Left cardiac atrium (tissue), 4 donors: Measurements from ENCODE around the gene PCDH15. TPM values are rescaled to one million over a fixed set of nuclear protein-coding genes. Genes with fewer than 3 reads are reported as not detected.
"Not testable (repeated sequence)": the region's sequence is repeated elsewhere in the genome, so short reads cannot be mapped to it uniquely, and the experiment has no call there.

Source experiments
- ATAC-seq, 2 donors: fragments of 200-7000 bp; cut with Tn5 transposase; one replicate each; pipeline ENCODE4 v1.9.1; 2020; ENCODE audit warnings: mild to moderate bottlenecking in 2 of 2, moderate library complexity in 2 of 2
- DNase-seq: peaks from one replicate; pipeline ENCODE4 v3.0.0-alpha.2; 2020
- intact Hi-C, 2 donors: fragments of 100-400 bp; cut with DNase I; formaldehyde crosslinking; loops; one replicate each; pipeline versions ENCODE4 v1.14.1 to v1.15.1; 2022 to 2023
- total RNA-seq, 2 donors: library from RNA; stranded (reverse); fragmentation: NEBNext Ultra II Directional; extraction: Animal tissue kit (Norgen Biotek cat#: 25700); gene quantifications; one replicate each; pipeline ENCODE4 v1.2.1, GENCODE V29; 2021
- donor health status: DM: no; HTN: yes; CAD: no.
- donor health status: DM: no; HTN: yes; CAD: no; lungs with severe emphysema.
- donor health status: DM: yes; HTN: yes; CAD: no.
- donor health status: Dilated cardiomyopathy.

The PCDH15 gene
- total RNA-seq, 2 donors from 2014 or later = 0.68 to 1.1 TPM

GRCh38 chr10:54594289-54594688 lies 206.7 kb downstream of the PCDH15 start:
- ATAC-seq (no peak), DNase-seq (no peak)
- intact Hi-C loops = no loop called here

GRCh38 chr10:54587971-54588370 lies 213.1 kb downstream of the PCDH15 start:
- intact Hi-C loops = no loop called here
- DNase-seq = no peak
- no peak for ATAC-seq

- DNase-seq (no peak), ATAC-seq (no peak)
- intact Hi-C loops = no loop called here
Observed at GRCh38 chr10:54585572-54585971, 215.5 kb downstream of the PCDH15 start.

- intact Hi-C loops = no loop called here
- DNase-seq = no peak
- ATAC-seq = no peak
Observed at GRCh38 chr10:54577682-54578081, 223.3 kb downstream of the PCDH15 start.

- DNase-seq (no peak), ATAC-seq (no peak)
- intact Hi-C loops = no loop called here
Observed at GRCh38 chr10:54576541-54576940, 224.5 kb downstream of the PCDH15 start.

- no peak for ATAC-seq
- no peak for DNase-seq
- intact Hi-C loops = no loop called here
Observed at GRCh38 chr10:54559498-54559897, 241.5 kb downstream of the PCDH15 start.

GRCh38 chr10:54554028-54554427 lies 247.0 kb downstream of the PCDH15 start:
- intact Hi-C loops = no loop called here

GRCh38 chr10:54550016-54550415 lies 251.0 kb downstream of the PCDH15 start:
- ATAC-seq = no peak
- no peak for DNase-seq
- intact Hi-C loops = no loop called here

More at GRCh38 chr10:54554028-54554427, 247.0 kb downstream of the PCDH15 start:
- ATAC-seq = no peak
- DNase-seq = no peak

GRCh38 chr10:54531296-54531695 lies 269.7 kb downstream of the PCDH15 start:
- ATAC-seq (no peak), DNase-seq (no peak)
- intact Hi-C loops = no loop called here

- DNase-seq (no peak), ATAC-seq (no peak)
- intact Hi-C loops = no loop called here
Observed at GRCh38 chr10:54530299-54530698, 270.7 kb downstream of the PCDH15 start.

- no peak for DNase-seq
- intact Hi-C loops = no loop called here
- ATAC-seq = no peak
Observed at GRCh38 chr10:54525816-54526215, 275.2 kb downstream of the PCDH15 start.

GRCh38 chr10:54515244-54515643 lies 285.8 kb downstream of the PCDH15 start:
- ATAC-seq, intact Hi-C loops, DNase-seq: not testable (repeated sequence)

- intact Hi-C loops = no loop called here
- ATAC-seq (no peak), DNase-seq (no peak)
Observed at GRCh38 chr10:54503863-54504262, 297.2 kb downstream of the PCDH15 start.

- no peak for ATAC-seq
- intact Hi-C loops = no loop called here
- no peak for DNase-seq
Observed at GRCh38 chr10:54501929-54502328, 299.1 kb downstream of the PCDH15 start.

GRCh38 chr10:54496852-54497251 lies 304.2 kb downstream of the PCDH15 start:
- ATAC-seq (no peak), DNase-seq (no peak)
- intact Hi-C loops = no loop called here

- intact Hi-C loops = no loop called here
- DNase-seq = no peak
- no peak for ATAC-seq
Observed at GRCh38 chr10:54487743-54488142, 313.3 kb downstream of the PCDH15 start.

- DNase-seq = no peak
- intact Hi-C loops = no loop called here
Observed at GRCh38 chr10:54485971-54486370, 315.1 kb downstream of the PCDH15 start.

GRCh38 chr10:54484186-54484585 lies 316.8 kb downstream of the PCDH15 start:
- intact Hi-C loops = no loop called here
- DNase-seq = no peak
- no peak for ATAC-seq

More at GRCh38 chr10:54485971-54486370, 315.1 kb downstream of the PCDH15 start:
- ATAC-seq = no peak

GRCh38 chr10:54478601-54479000 lies 322.4 kb downstream of the PCDH15 start:
- no peak for DNase-seq
- intact Hi-C loops = no loop called here
- ATAC-seq = no peak

GRCh38 chr10:54477738-54478137 lies 323.3 kb downstream of the PCDH15 start:
- ATAC-seq (no peak), DNase-seq (no peak)
- intact Hi-C loops = no loop called here

- DNase-seq (no peak), ATAC-seq (no peak)
- intact Hi-C loops = no loop called here
Observed at GRCh38 chr10:54470324-54470631, 330.8 kb downstream of the PCDH15 start.

GRCh38 chr10:54469587-54470323 lies 331.3 kb downstream of the PCDH15 start:
- ATAC-seq (no peak), DNase-seq (no peak)
- intact Hi-C loops = no loop called here
